Right cardiac atrium (tissue), 5 donors: ENCODE results near the gene SLC25A22. TPM values are rescaled to one million over a fixed set of nuclear protein-coding genes. Genes with fewer than 3 reads are reported as not detected.

Experiments used
- ATAC-seq, 2 donors: fragments of 200-7000 bp; cut with Tn5 transposase; one replicate each; pipeline versions ENCODE4 v1.8.0 to v1.9.1; 2020; ENCODE audit warnings: moderate library complexity in 2 of 2, mild to moderate bottlenecking in 1 of 2
- DNase-seq, 3 donors: peaks; one replicate each; pipeline ENCODE4 v3.0.0-alpha.2; 2020
- H3K27ac ChIP-seq: one replicate; pipeline ENCODE4 v1.5.1; 2013; ENCODE audit warnings: mild to moderate bottlenecking, low read length, control low read depth, moderate library complexity
- H3K27me3 ChIP-seq: one replicate; pipeline ENCODE4 v1.6.1; 2013; ENCODE audit not compliant: control insufficient read depth, insufficient read depth
- H3K4me1 ChIP-seq: one replicate; pipeline ENCODE4 v1.6.1; 2013; ENCODE audit warnings: low read length; ENCODE audit not compliant: control insufficient read depth, insufficient read depth
- H3K4me3 ChIP-seq: one replicate; pipeline ENCODE4 v1.5.1; 2013; ENCODE audit warnings: low read length, control low read depth
- H3K9me3 ChIP-seq: one replicate; pipeline ENCODE4 v1.6.1; 2013; ENCODE audit warnings: low read length; ENCODE audit not compliant: control insufficient read depth
- WGBS: extraction: QIAGEN DNeasy Blood & Tissue Kit; methylation state at CpG from one replicate; pipeline ENCODE4 v1.1.7; 2013; 5-methylcytosine and 5-hydroxymethylcytosine counted together
- intact Hi-C, 4 donors: fragments of 100-400 bp; cut with DNase I; formaldehyde crosslinking; loops; one replicate each; pipeline versions ENCODE4 v1.11.0 to v1.14.0; 2022 to 2023
- polyA plus RNA-seq: library from polyadenylated mRNA; stranded (reverse); fragments of 200-250 nt; gene quantifications from one replicate; pipeline ENCODE4 v1.2.3, GENCODE V29; 2013
- total RNA-seq, 4 donors: library from RNA; stranded (reverse); fragmentation: NEBNext Ultra II Directional; extraction: Animal tissue kit (Norgen Biotek cat#: 25700); gene quantifications; one replicate each; pipeline ENCODE4 v1.2.1, GENCODE V29; 2021
- donor health status: healthy with polysubstance abuse.
- donor health status: DM: no; HTN: yes; CAD: no.
- donor health status: DM: no; HTN: no; CAD: no.
- donor health status: DM: no; HTN: yes; CAD: no; lungs with severe emphysema.
- donor health status: DM: yes; HTN: yes; CAD: no.

SLC25A22 gene
- total and polyA plus RNA-seq, 5 donors = 3.8 to 9.0 (median 6.1) TPM

GRCh38 chr11:746289-747157 is 51.6 kb downstream of the SLC25A22 start:
- no peaks in the 10 kb centered on the region for H3K9me3 ChIP-seq
- H3K27me3 ChIP-seq = no peaks in the 10 kb centered on the region
- DNase-seq (peak in 2 of 3 donors; percentile 31 to 62), ATAC-seq (peak; percentile 47 to 55)
- H3K4me3 ChIP-seq = peak overlapping the region; percentile 95
- H3K27ac ChIP-seq = peak overlapping the region; percentile 37
- H3K4me1 ChIP-seq = no peaks in the 10 kb centered on the region
- intact Hi-C loops = no loop called here
- 23% methylated on average over 46 of the region's 46 CpGs for WGBS

- ATAC-seq = no peak
- Histone ChIP-seq H3K4me3 (no peak overlapping the region), H3K27me3 (no peaks in the 10 kb centered on the region), H3K9me3 (no peaks in the 10 kb centered on the region), H3K27ac (no peak overlapping the region), H3K4me1 (no peaks in the 10 kb centered on the region)
- DNase-seq = no peak
- WGBS = 33% methylated on average over 1 of the region's 1 CpG
- intact Hi-C loops = no loop called here
Measured at GRCh38 chr11:745428-745827, 52.7 kb downstream of the SLC25A22 start.

GRCh38 chr11:742571-743201 is 55.4 kb downstream of the SLC25A22 start:
- DNase-seq = no peak
- Histone ChIP-seq H3K4me1 (no peaks in the 10 kb centered on the region), H3K9me3 (no peaks in the 10 kb centered on the region), H3K27ac (no peak overlapping the region), H3K4me3 (no peak overlapping the region), H3K27me3 (no peaks in the 10 kb centered on the region)
- ATAC-seq = no peak
- intact Hi-C loops = no loop called here
- WGBS = 98% methylated on average over 4 of the region's 4 CpGs

- Histone ChIP-seq H3K4me3 (no peak overlapping the region), H3K27ac (no peak overlapping the region), H3K27me3 (no peaks in the 10 kb centered on the region), H3K4me1 (no peaks in the 10 kb centered on the region), H3K9me3 (no peaks in the 10 kb centered on the region)
- 79% methylated on average over 3 of the region's 3 CpGs for WGBS
- no peak for ATAC-seq
- intact Hi-C loops = no loop called here
- no peak for DNase-seq
Measured at GRCh38 chr11:742156-742546, 55.9 kb downstream of the SLC25A22 start.

Other genes starting within 250 kb of the SLC25A22 start
- gene LMNTD2, start 237.5 kb downstream of the SLC25A22 start, total RNA-seq = 1 to 10 TPM in 2 of 4 donors, under 1 TPM in 2; 0.65 to 1.4 (median 0.83) TPM
- gene LMNTD2, start 237.5 kb downstream of the SLC25A22 start, polyA plus RNA-seq = 0.50 TPM
- 1 to 10 TPM; 2.5 to 6.3 (median 3.5) TPM for gene RASSF7, start 237.3 kb downstream of the SLC25A22 start, total RNA-seq
- gene RASSF7, start 237.3 kb downstream of the SLC25A22 start, polyA plus RNA-seq = 5.3 TPM
- gene PHRF1, start 221.8 kb downstream of the SLC25A22 start, total RNA-seq = 10 to 100 TPM; 18.2 to 20.8 (median 20.1) TPM
- 17.0 TPM for gene PHRF1, start 221.8 kb downstream of the SLC25A22 start, polyA plus RNA-seq
- 10 to 100 TPM in 3 of 4 donors, 1 to 10 TPM in 1; 9.4 to 19.2 (median 13.5) TPM for gene IRF7, start 182.3 kb downstream of the SLC25A22 start, total RNA-seq
- 14.8 TPM for gene IRF7, start 182.3 kb downstream of the SLC25A22 start, polyA plus RNA-seq
- not detected for gene CDHR5, start 173.3 kb downstream of the SLC25A22 start, total RNA-seq
- gene CDHR5, start 173.3 kb downstream of the SLC25A22 start, polyA plus RNA-seq = 0.02 TPM
- gene SCT, start 171.1 kb downstream of the SLC25A22 start, total RNA-seq = 1 to 10 TPM in 2 of 4 donors, under 1 TPM in 1, not detected in 1; 0.79 to 1.2 (median 1.1) TPM
- gene SCT, start 171.1 kb downstream of the SLC25A22 start, polyA plus RNA-seq = not detected
- 1 to 10 TPM in 1 of 4 donors, under 1 TPM in 2, not detected in 1; 0.26 to 1.0 (median 0.29) TPM for gene DRD4, start 161.0 kb downstream of the SLC25A22 start, total RNA-seq
- gene DRD4, start 161.0 kb downstream of the SLC25A22 start, polyA plus RNA-seq = 0.14 TPM
- 10 to 100 TPM; 18.2 to 25.2 (median 22.6) TPM for gene DEAF1, start 103.1 kb downstream of the SLC25A22 start, total RNA-seq
- 17.5 TPM for gene DEAF1, start 103.1 kb downstream of the SLC25A22 start, polyA plus RNA-seq
- gene TMEM80, start 102.5 kb downstream of the SLC25A22 start, total RNA-seq = 10 to 100 TPM; 12.6 to 16.4 (median 14.3) TPM
- gene TMEM80, start 102.5 kb downstream of the SLC25A22 start, polyA plus RNA-seq = 17.6 TPM
- gene EPS8L2, start 92.0 kb downstream of the SLC25A22 start, total RNA-seq = 1 to 10 TPM; 5.5 to 8.2 (median 6.3) TPM
- 3.1 TPM for gene EPS8L2, start 92.0 kb downstream of the SLC25A22 start, polyA plus RNA-seq
- gene TALDO1, start 50.8 kb downstream of the SLC25A22 start, total RNA-seq = 10 to 100 TPM; 84.7 to 99.9 (median 94.9) TPM
- gene TALDO1, start 50.8 kb downstream of the SLC25A22 start, polyA plus RNA-seq = 82.3 TPM
- 10 to 100 TPM; 30.0 to 34.5 (median 30.8) TPM for gene GATD1, start 20.8 kb downstream of the SLC25A22 start, total RNA-seq
- 26.7 TPM for gene GATD1, start 20.8 kb downstream of the SLC25A22 start, polyA plus RNA-seq
- gene CEND1, start 8.2 kb downstream of the SLC25A22 start, total RNA-seq = under 1 TPM in 3 of 4 donors, not detected in 1; 0.15 to 0.37 (median 0.28) TPM
- gene CEND1, start 8.2 kb downstream of the SLC25A22 start, polyA plus RNA-seq = 0.59 TPM
- 1 to 10 TPM; 5.6 to 9.6 (median 8.9) TPM for gene PIDD1, start 7.0 kb upstream of the SLC25A22 start, total RNA-seq
- 10.4 TPM for gene PIDD1, start 7.0 kb upstream of the SLC25A22 start, polyA plus RNA-seq
- gene RPLP2, start 11.7 kb upstream of the SLC25A22 start, total RNA-seq = 1,000 to 10,000 TPM in 3 of 4 donors, 100 to 1,000 TPM in 1; 949 to 1,291 (median 1,094) TPM
- 859 TPM for gene RPLP2, start 11.7 kb upstream of the SLC25A22 start, polyA plus RNA-seq
- gene PNPLA2, start 20.6 kb upstream of the SLC25A22 start, total RNA-seq = 100 to 1,000 TPM; 145 to 193 (median 177) TPM
- gene PNPLA2, start 20.6 kb upstream of the SLC25A22 start, polyA plus RNA-seq = 147 TPM
- gene CRACR2B, start 29.6 kb upstream of the SLC25A22 start, total RNA-seq = 10 to 100 TPM; 18.9 to 26.4 (median 21.0) TPM
- gene CRACR2B, start 29.6 kb upstream of the SLC25A22 start, polyA plus RNA-seq = 42.6 TPM
- 100 to 1,000 TPM; 406 to 517 (median 443) TPM for gene CD151, start 34.7 kb upstream of the SLC25A22 start, total RNA-seq
- 671 TPM for gene CD151, start 34.7 kb upstream of the SLC25A22 start, polyA plus RNA-seq
- 100 to 1,000 TPM; 147 to 223 (median 191) TPM for gene POLR2L, start 44.2 kb upstream of the SLC25A22 start, total RNA-seq
- 278 TPM for gene POLR2L, start 44.2 kb upstream of the SLC25A22 start, polyA plus RNA-seq
- gene TSPAN4, start 44.6 kb upstream of the SLC25A22 start, total RNA-seq = 10 to 100 TPM; 36.6 to 45.1 (median 40.4) TPM
- 41.3 TPM for gene TSPAN4, start 44.6 kb upstream of the SLC25A22 start, polyA plus RNA-seq
- gene CHID1, start 112.5 kb upstream of the SLC25A22 start, total RNA-seq = 10 to 100 TPM; 60.1 to 70.5 (median 65.8) TPM
- gene CHID1, start 112.5 kb upstream of the SLC25A22 start, polyA plus RNA-seq = 48.9 TPM
- 10 to 100 TPM; 45.8 to 55.0 (median 51.9) TPM for gene AP2A2, start 127.6 kb upstream of the SLC25A22 start, total RNA-seq
- gene AP2A2, start 127.6 kb upstream of the SLC25A22 start, polyA plus RNA-seq = 22.4 TPM
- gene MUC6, start 238.4 kb upstream of the SLC25A22 start, total RNA-seq = not detected
- gene MUC6, start 238.4 kb upstream of the SLC25A22 start, polyA plus RNA-seq = 0.05 TPM